ENCODE data around the gene SERTM1. TPM values are rescaled to one million over a fixed set of nuclear protein-coding genes. Genes with fewer than 3 reads are reported as not detected.

Gene SERTM1
- total RNA-seq (0.56 TPM in 1 of 2 replicates, not detected in the other), polyA plus RNA-seq (0.57 and 0.70 TPM in 2 replicates)

DNA sequence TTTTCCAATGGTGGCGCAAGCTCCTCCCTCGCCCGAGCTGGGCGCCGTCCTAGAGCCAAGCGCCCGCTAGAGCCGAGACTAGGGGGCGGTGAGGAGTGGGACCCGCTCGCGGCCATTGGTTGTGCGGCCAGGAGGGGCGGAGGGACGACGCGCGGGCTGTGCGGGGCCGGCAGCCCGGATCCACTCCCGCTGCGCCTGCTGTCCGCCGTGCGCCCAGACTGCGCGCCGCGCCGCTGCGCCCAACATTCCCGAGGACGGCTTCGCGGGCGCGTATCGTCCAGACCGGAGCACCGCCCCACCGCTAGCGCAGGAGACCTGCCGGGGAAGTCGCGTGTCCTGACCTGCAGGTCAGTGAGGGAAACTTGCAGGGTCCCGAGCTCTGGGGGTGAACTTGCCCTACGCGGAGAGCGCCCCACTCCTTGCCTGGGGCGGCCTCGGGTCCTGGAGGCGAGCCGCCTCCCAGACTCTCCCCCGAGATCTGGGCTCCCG, at the start of gene SERTM1:
TSS of gene SERTM1 (plus strand) at position 183 of the 489 bp plus-strand sequence. CDS start 21,059 bp downstream, outside the sequence.
- TF ChIP-seq, protein P1, sequence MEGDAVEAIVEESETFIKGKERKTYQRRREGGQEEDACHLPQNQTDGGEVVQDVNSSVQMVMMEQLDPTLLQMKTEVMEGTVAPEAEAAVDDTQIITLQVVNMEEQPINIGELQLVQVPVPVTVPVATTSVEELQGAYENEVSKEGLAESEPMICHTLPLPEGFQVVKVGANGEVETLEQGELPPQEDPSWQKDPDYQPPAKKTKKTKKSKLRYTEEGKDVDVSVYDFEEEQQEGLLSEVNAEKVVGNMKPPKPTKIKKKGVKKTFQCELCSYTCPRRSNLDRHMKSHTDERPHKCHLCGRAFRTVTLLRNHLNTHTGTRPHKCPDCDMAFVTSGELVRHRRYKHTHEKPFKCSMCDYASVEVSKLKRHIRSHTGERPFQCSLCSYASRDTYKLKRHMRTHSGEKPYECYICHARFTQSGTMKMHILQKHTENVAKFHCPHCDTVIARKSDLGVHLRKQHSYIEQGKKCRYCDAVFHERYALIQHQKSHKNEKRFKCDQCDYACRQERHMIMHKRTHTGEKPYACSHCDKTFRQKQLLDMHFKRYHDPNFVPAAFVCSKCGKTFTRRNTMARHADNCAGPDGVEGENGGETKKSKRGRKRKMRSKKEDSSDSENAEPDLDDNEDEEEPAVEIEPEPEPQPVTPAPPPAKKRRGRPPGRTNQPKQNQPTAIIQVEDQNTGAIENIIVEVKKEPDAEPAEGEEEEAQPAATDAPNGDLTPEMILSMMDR (IDR thresholded peaks at IDR 0.05; ENCODE audit: poor library complexity), result no peak
- TF ChIP-seq EZH2phosphoT487 (IDR thresholded peaks at IDR 0.05; ENCODE audit: low read depth, severe bottlenecking, unreplicated experiment) (no peak), EZH2 (IDR thresholded peaks at IDR 0.05; ENCODE audit: borderline replicate concordance) (no peak)
- Histone ChIP-seq H3K27me3 (peaks cover 60% of the 10 kb centered on the region), H3K4me2 (peak within 1 kb of the TSS; percentile 95)

DNA sequence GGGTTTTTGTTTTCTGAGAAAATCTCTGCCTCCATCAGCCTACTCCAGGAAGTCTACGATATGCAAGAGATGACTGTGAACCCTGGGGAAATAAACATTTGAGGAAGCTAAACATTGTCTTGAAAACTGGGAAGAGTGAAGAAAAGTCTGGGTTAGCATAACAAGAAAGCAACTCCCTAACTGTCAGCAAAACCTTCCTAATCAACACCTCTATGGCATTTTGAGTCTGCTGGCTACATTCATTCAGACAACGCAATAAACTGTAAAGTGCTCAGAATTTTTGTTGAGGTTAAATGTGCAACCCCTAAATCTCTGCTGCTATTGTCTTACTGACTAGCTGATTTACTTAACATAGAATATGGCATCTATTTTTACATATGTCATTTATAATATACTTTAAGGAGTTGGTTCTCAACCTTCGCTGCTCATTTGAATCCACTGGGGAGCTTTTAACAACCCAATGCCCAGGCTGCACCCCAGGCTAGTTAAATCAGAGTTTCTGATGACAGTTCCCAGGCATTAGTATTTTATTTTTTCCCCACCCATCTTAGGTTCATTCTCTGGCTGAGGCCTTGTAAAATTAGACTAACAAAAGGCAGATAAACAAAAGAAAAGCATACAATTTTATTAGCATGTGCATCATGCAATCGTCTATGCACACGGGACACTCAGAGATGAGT, 45.3 kb upstream of the SERTM1 start:
- Histone ChIP-seq H3K36me3 (replicated peaks; ENCODE audit: insufficient read depth, low read depth) (no peaks in the 10 kb centered on the region), H3K27me3 (no peaks in the 10 kb centered on the region), H3K9me2 (replicated peaks; ENCODE audit: insufficient read depth) (no peaks in the 10 kb centered on the region), H3K9me3 (ENCODE audit: low read depth) (no peaks in the 10 kb centered on the region), H3K27ac (no peak overlapping the region), H3K4me1 (ENCODE audit: insufficient read depth) (no peaks in the 10 kb centered on the region), H4K20me1 (ENCODE audit: insufficient read depth, poor library complexity, severe bottlenecking) (no peaks in the 10 kb centered on the region), H3K4me3 (no peak overlapping the region), H3K79me2 (no peaks in the 10 kb centered on the region), H3K4me2 (no peak overlapping the region), H2AFZ (no peak overlapping the region)
- WGBS (ENCODE audit: low lambda C conversion rate, missing lambda C conversion rate), result 81% methylated on average over 5 of the region's 5 CpGs
- no peak for DNase-seq (ENCODE audit: low spot score)
- TF ChIP-seq, protein P1 (IDR thresholded peaks at IDR 0.05; ENCODE audit: poor library complexity), result no peak
- TF ChIP-seq EZH2phosphoT487 (IDR thresholded peaks at IDR 0.05; ENCODE audit: low read depth, severe bottlenecking, unreplicated experiment), result no peak
- no peak for TF ChIP-seq EZH2 (IDR thresholded peaks at IDR 0.05; ENCODE audit: borderline replicate concordance)

More for the DNA sequence above, at the start of gene SERTM1:
- no peaks in the 10 kb centered on the region for H3K9me2 ChIP-seq (replicated peaks; ENCODE audit: insufficient read depth)
- no peaks in the 10 kb centered on the region for H3K79me2 ChIP-seq
- no peaks in the 10 kb centered on the region for H4K20me1 ChIP-seq (ENCODE audit: insufficient read depth, poor library complexity, severe bottlenecking)
- no peaks in the 10 kb centered on the region for H3K9me3 ChIP-seq (ENCODE audit: low read depth)
- peak within 1 kb of the TSS; percentile 39 for H3K4me3 ChIP-seq
- no peaks in the 10 kb centered on the region for H3K36me3 ChIP-seq (replicated peaks; ENCODE audit: insufficient read depth, low read depth)
- H3K4me1 ChIP-seq (ENCODE audit: insufficient read depth), result peaks cover 3% of the 10 kb centered on the region
- peak within 1 kb of the TSS; percentile 60 for H2AFZ ChIP-seq
- peak; percentile 48 for DNase-seq (ENCODE audit: low spot score)
- H3K27ac ChIP-seq, result no peak within 1 kb of the TSS
- WGBS (ENCODE audit: low lambda C conversion rate, missing lambda C conversion rate), result under 1% methylated on average over 46 of the region's 56 CpGs

DNA sequence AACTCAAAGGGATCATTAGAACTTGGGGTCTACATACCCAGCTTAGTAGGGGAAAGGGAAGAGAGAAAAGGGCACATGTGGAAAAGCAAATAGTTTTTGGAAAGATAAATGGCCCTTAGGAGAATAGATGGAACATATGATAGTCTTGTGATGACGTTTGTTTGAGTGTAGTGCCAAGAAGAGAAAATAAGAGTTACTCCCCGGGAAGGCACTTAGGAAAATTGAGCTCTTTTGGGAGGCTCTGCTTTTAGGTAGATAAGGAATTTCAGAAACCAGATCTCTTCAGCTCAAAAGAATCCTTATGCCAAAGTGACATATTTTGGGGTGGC, 44.8 kb upstream of the SERTM1 start:
- Histone ChIP-seq H3K9me2 (replicated peaks; ENCODE audit: insufficient read depth) (no peaks in the 10 kb centered on the region), H3K4me3 (no peak overlapping the region), H3K36me3 (replicated peaks; ENCODE audit: insufficient read depth, low read depth) (no peaks in the 10 kb centered on the region)

More for the DNA sequence above, 44.8 kb upstream of the SERTM1 start:
- Histone ChIP-seq H2AFZ (no peak overlapping the region), H3K27ac (no peak overlapping the region), H4K20me1 (ENCODE audit: insufficient read depth, poor library complexity, severe bottlenecking) (no peaks in the 10 kb centered on the region), H3K9me3 (ENCODE audit: low read depth) (no peaks in the 10 kb centered on the region), H3K4me1 (ENCODE audit: insufficient read depth) (no peaks in the 10 kb centered on the region), H3K79me2 (no peaks in the 10 kb centered on the region), H3K4me2 (no peak overlapping the region), H3K27me3 (no peaks in the 10 kb centered on the region)
- no peak for DNase-seq (ENCODE audit: low spot score)
- no peak for TF ChIP-seq EZH2 (IDR thresholded peaks at IDR 0.05; ENCODE audit: borderline replicate concordance)
- TF ChIP-seq, protein P1 (IDR thresholded peaks at IDR 0.05; ENCODE audit: poor library complexity), result no peak
- no peak for TF ChIP-seq EZH2phosphoT487 (IDR thresholded peaks at IDR 0.05; ENCODE audit: low read depth, severe bottlenecking, unreplicated experiment)
- 51% methylated on average over 2 of the region's 2 CpGs for WGBS (ENCODE audit: low lambda C conversion rate, missing lambda C conversion rate)
